Hepatocyte (in vitro differentiated cells): ENCODE data around the gene ASPDH. TPM values are rescaled to one million over a fixed set of nuclear protein-coding genes. Genes with fewer than 3 reads are reported as not detected.

Experiments used
- DNase-seq: peaks from one replicate; pipeline ENCODE4 v3.0.0-alpha.2; 2016; ENCODE audit warnings: low spot score
- H2AFZ ChIP-seq: fragments of 200-600 bp; sonication (generic); 2 replicates; pipeline ENCODE4 v1.6.0; 2016; ENCODE audit warnings: antibody characterized with exemption, mild to moderate bottlenecking
- H3K27ac ChIP-seq: fragments of 200-600 bp; sonication (generic); 2 replicates; pipeline ENCODE4 v1.5.1; 2016; ENCODE audit warnings: mild to moderate bottlenecking
- H3K27me3 ChIP-seq: fragments of 200-600 bp; sonication (generic); 2 replicates; pipeline ENCODE4 v1.6.1; 2016
- H3K36me3 ChIP-seq: fragments of 200-600 bp; sonication (generic); replicated peaks from 2 replicates; pipeline ENCODE4 v1.5.1; 2016; ENCODE audit warnings: low read depth; ENCODE audit not compliant: insufficient read depth
- H3K4me1 ChIP-seq: fragments of 200-600 bp; sonication (generic); 2 replicates; pipeline ENCODE4 v1.5.1; 2016; ENCODE audit warnings: mild to moderate bottlenecking, moderate library complexity; ENCODE audit not compliant: insufficient read depth
- H3K4me2 ChIP-seq: fragments of 200-600 bp; sonication (generic); 2 replicates; pipeline ENCODE4 v1.6.0; 2016
- H3K4me3 ChIP-seq: fragments of 200-600 bp; sonication (generic); 2 replicates; pipeline ENCODE4 v1.5.1; 2016; ENCODE audit warnings: mild to moderate bottlenecking
- H3K79me2 ChIP-seq: fragments of 200-600 bp; sonication (generic); 2 replicates; pipeline ENCODE4 v1.6.0; 2017; ENCODE audit warnings: mild to moderate bottlenecking
- H3K9me2 ChIP-seq: fragments of 200-600 bp; sonication (generic); replicated peaks from 2 replicates; pipeline ENCODE4 v1.6.0; 2017; ENCODE audit warnings: mild to moderate bottlenecking; ENCODE audit not compliant: insufficient read depth
- H3K9me3 ChIP-seq: fragments of 200-600 bp; sonication (generic); 2 replicates; pipeline ENCODE4 v1.5.1; 2016; ENCODE audit warnings: low read depth, mild to moderate bottlenecking
- H4K20me1 ChIP-seq: fragments of 200-600 bp; sonication (generic); 2 replicates; pipeline ENCODE4 v1.6.0; 2016; ENCODE audit warnings: mild to moderate bottlenecking; ENCODE audit not compliant: insufficient read depth, poor library complexity, severe bottlenecking
- CTCF ChIP-seq: fragments of 200-600 bp; sonication (generic); IDR thresholded peaks from 2 replicates; pipeline ENCODE4 v1.5.1; 2016; ENCODE audit warnings: antibody characterized with exemption, mild to moderate bottlenecking; ENCODE audit not compliant: poor library complexity
- EZH2 ChIP-seq: fragments of 200-600 bp; sonication (generic); IDR thresholded peaks from 2 replicates; pipeline ENCODE4 v1.6.1; 2016; ENCODE audit warnings: antibody characterized with exemption, mild to moderate bottlenecking, borderline replicate concordance
- EZH2phosphoT487 ChIP-seq: fragments of 200-600 bp; sonication (generic); IDR thresholded peaks from one replicate; pipeline ENCODE4 v1.6.1; 2018; ENCODE audit warnings: antibody characterized with exemption, mild to moderate bottlenecking, low read depth, moderate library complexity; ENCODE audit not compliant: unreplicated experiment, severe bottlenecking
- WGBS: methylation state at CpG from one replicate; pipeline ENCODE4 v1.1.6; 2016; ENCODE audit warnings: low lambda C conversion rate; ENCODE audit errors: missing lambda C conversion rate; 5-methylcytosine and 5-hydroxymethylcytosine counted together
- polyA plus RNA-seq: library from polyadenylated mRNA; unstranded; fragments of >200 nt; fragmentation: Nextera tagmentation; extraction: Ambion mirVana; gene quantifications from 2 replicates; pipeline ENCODE4 v1.2.1, GENCODE V29; 2016
- total RNA-seq: library from RNA; depleted of rRNA; stranded (reverse); fragments of >200 nt; gene quantifications from 2 replicates; pipeline ENCODE4 v1.2.3, GENCODE V29; 2014

The ASPDH gene
- total and polyA plus RNA-seq, 2 experiments from 2014 or later, result 7.4 to 9.0 TPM

- H3K27me3 ChIP-seq, result no peaks in the 10 kb centered on the region
- no peaks in the 10 kb centered on the region for H3K9me2 ChIP-seq
- peaks cover 22% of the 10 kb centered on the region for H3K79me2 ChIP-seq
- no peaks in the 10 kb centered on the region for H3K36me3 ChIP-seq
- TF ChIP-seq EZH2, result no peak
- TF ChIP-seq EZH2phosphoT487, result no peak
- no peak for TF ChIP-seq CTCF
- no peak overlapping the region for H2AFZ ChIP-seq
- peak overlapping the region; percentile 74 for H3K4me2 ChIP-seq
- H3K9me3 ChIP-seq, result no peaks in the 10 kb centered on the region
- WGBS, result 95% methylated on average over 17 of the region's 17 CpGs
- peaks cover 6% of the 10 kb centered on the region for H3K4me1 ChIP-seq
- H4K20me1 ChIP-seq, result peaks cover 36% of the 10 kb centered on the region
- no peak for DNase-seq
- H3K4me3 ChIP-seq, result no peak overlapping the region
- H3K27ac ChIP-seq, result no peak overlapping the region
Measured at GRCh38 chr19:50477751-50478515, 35.8 kb downstream of the ASPDH start.

- 23% methylated on average over 20 of the region's 20 CpGs for WGBS
- Histone ChIP-seq H4K20me1 (peaks cover 36% of the 10 kb centered on the region), H2AFZ (peak overlapping the region; percentile 87), H3K4me3 (peak overlapping the region; percentile 79), H3K27me3 (no peaks in the 10 kb centered on the region), H3K4me1 (peaks cover 6% of the 10 kb centered on the region), H3K79me2 (peaks cover 22% of the 10 kb centered on the region), H3K27ac (peak overlapping the region; percentile 94), H3K9me3 (no peaks in the 10 kb centered on the region), H3K9me2 (no peaks in the 10 kb centered on the region), H3K4me2 (peak overlapping the region; percentile 74), H3K36me3 (no peaks in the 10 kb centered on the region)
- TF ChIP-seq EZH2, result no peak
- TF ChIP-seq CTCF, result no peak
- TF ChIP-seq EZH2phosphoT487, result no peak
- DNase-seq, result no peak
Measured at GRCh38 chr19:50476907-50477238, 36.8 kb downstream of the ASPDH start.

GRCh38 chr19:50476224-50476906 is 37.3 kb downstream of the ASPDH start, which contains the start of the genes EMC10 and GARIN5A:
Gene EMC10 (plus strand): TSS chr19:50476507. CDS start chr19:50476545, 38 bp downstream.
Gene GARIN5A (minus strand): TSS chr19:50476848. CDS start chr19:50476388, 460 bp downstream.
- 4% methylated on average over 55 of the region's 58 CpGs for WGBS
- peaks cover 6% of the 10 kb centered on the region for H3K4me1 ChIP-seq
- peak within 1 kb of the TSS; percentile 74 for H3K4me2 ChIP-seq
- no peaks in the 10 kb centered on the region for H3K27me3 ChIP-seq
- H3K9me2 ChIP-seq, result no peaks in the 10 kb centered on the region
- no peaks in the 10 kb centered on the region for H3K36me3 ChIP-seq
- H3K9me3 ChIP-seq, result no peaks in the 10 kb centered on the region
- peak within 1 kb of the TSS; percentile 79 for H3K4me3 ChIP-seq
- peak within 1 kb of the TSS; percentile 94 for H3K27ac ChIP-seq
- DNase-seq, result peak; percentile 97
- H3K79me2 ChIP-seq, result peaks cover 22% of the 10 kb centered on the region
- H2AFZ ChIP-seq, result peak within 1 kb of the TSS; percentile 87
- TF ChIP-seq CTCF, result no peak
- TF ChIP-seq EZH2, result no peak
- TF ChIP-seq EZH2phosphoT487, result no peak
- H4K20me1 ChIP-seq, result peaks cover 34% of the 10 kb centered on the region
